ENCODE data around the gene DAGLB. TPM values are rescaled to one million over a fixed set of nuclear protein-coding genes. Genes with fewer than 3 reads are reported as not detected.

DAGLB gene
- total and polyA plus RNA-seq, 2 of the 8 experiments (the other 6 are each of a cell fraction or from before 2014, with no cell fraction given): 27.0 to 39.6 TPM

DNA sequence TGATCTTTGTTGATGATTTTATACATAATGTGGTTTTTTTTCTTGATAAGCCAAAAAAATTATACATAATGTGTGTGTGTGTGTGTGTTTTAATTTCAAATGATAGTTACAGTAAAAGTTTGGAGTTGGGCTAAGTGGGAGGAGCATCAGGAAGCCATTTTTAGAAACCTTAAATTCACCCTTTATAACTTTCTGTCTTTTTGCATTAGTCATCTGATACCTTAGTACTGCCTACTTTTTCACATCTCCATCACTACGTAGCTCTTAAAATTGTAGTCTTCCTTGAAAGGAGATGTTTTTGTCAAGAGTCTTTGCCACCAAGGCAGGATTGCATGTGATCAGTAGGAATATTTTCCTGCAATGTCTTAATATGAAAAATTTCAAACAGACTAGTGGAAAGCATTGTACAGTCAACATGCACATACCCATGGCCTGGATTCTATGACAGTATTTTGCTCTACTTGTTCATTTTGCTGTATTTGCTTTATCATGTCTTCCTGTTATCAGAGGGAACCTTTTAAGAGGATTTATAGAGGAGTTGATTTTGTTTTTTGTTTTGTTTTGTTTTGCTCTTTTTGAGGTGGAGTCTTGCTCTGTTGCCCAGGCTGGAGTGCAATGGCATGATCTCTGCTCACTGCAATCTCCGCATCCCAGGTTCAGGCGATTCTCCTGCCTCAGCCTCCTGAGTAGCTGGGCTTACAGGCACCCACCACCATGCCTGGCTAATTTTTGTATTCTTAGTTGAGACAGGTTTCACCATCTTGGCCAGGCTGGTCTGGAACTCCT, 67.3 kb downstream of the DAGLB start:
- ChIA-PET POLR2A (ENCODE audit: partially characterized antibody) (interaction anchor here (1.0 to 1.6 kb wide), 3 partner anchors 19 to 62 kb away, joined by 3 read pairs; no protein-coding TSS in a partner anchor), CTCF (ENCODE audit: partially characterized antibody) (interaction anchor here (0.6 to 0.9 kb wide), 3 partner anchors 49 to 114 kb away, joined by 3 to 5 read pairs (median 3); no protein-coding TSS in a partner anchor)
- Histone ChIP-seq H3K27ac (ENCODE audit: low read depth, low read length) (no peak overlapping the region), H3K27me3 (replicated peaks in 1 of 4; ENCODE audit: control insufficient read depth in 3 of 4, extremely low read depth in 1 of 4, insufficient read depth in 3 of 4, low read length in 3 of 4) (no peaks in the 10 kb centered on the region), H2AK5ac (ENCODE audit: low read depth, low read length) (no peak overlapping the region), H3K4ac (replicated peaks; ENCODE audit: insufficient read length, low read depth, low read length) (no peak overlapping the region), H3K79me1 (ENCODE audit: low read depth, low read length) (peaks cover 5% of the 10 kb centered on the region; the same call in 1 of the 2 replicates), H4K5ac (ENCODE audit: insufficient read length, low read depth, low read length) (no peak overlapping the region), H2BK5ac (ENCODE audit: low read depth, low read length) (no peak overlapping the region), H3K23me2 (ENCODE audit: low read depth, low read length) (peaks cover 4% of the 10 kb centered on the region), H2AFZ (ENCODE audit: low read length) (no peak overlapping the region), H4K8ac (ENCODE audit: extremely low read depth, insufficient read depth, low read length) (no peak overlapping the region), H2BK15ac (ENCODE audit: low read length) (no peak overlapping the region), H3K9me3 (ENCODE audit: insufficient read depth in 2 of 2, low read depth in 1 of 2, low read length in 1 of 2) (no peaks in the 10 kb centered on the region), H2BK20ac (ENCODE audit: low read length) (no peak overlapping the region), H3K79me2 (ENCODE audit: control insufficient read depth in 1 of 2, insufficient read depth in 2 of 2, low read length in 2 of 2) (peaks cover 79 to 100% of the 10 kb centered on the region in 2 experiments), H4K20me1 (replicated peaks in 1 of 2; ENCODE audit: control insufficient read depth in 1 of 2, insufficient read depth in 2 of 2, low read length in 2 of 2) (peaks cover 31 to 40% of the 10 kb centered on the region in 2 experiments), H3K4me1 (replicated peaks in 1 of 4; ENCODE audit: control insufficient read depth in 3 of 4, insufficient read depth in 4 of 4, low read length in 3 of 4) (peaks cover 0 to 18% (median 9%) of the 10 kb centered on the region in 4 experiments), H3K4me3 (ENCODE audit: extremely low read depth in 1 of 4, insufficient read depth in 2 of 4, low read depth in 3 of 4, low read length in 4 of 4) (no peak overlapping the region), H3K9ac (replicated peaks in 1 of 4; ENCODE audit: extremely low read depth in 1 of 4, low read depth in 3 of 4, low read length in 3 of 4) (no peak overlapping the region), H4K91ac (replicated peaks; ENCODE audit: insufficient read length, low read length) (no peak overlapping the region), H2BK120ac (replicated peaks; ENCODE audit: low read depth, low read length) (no peak overlapping the region), H3K36me3 (ENCODE audit: control insufficient read depth in 2 of 4, insufficient read depth in 4 of 4, low read length in 3 of 4) (peaks cover 0 to 5% (median 0%) of the 10 kb centered on the region in 4 experiments; a peak in 2 of 8 replicates), H3K56ac (replicated peaks; ENCODE audit: insufficient read length, low read depth, low read length) (no peak overlapping the region), H3K18ac (ENCODE audit: extremely low read depth, low read length) (no peak overlapping the region), H3K4me2 (ENCODE audit: insufficient read depth in 1 of 2, low read depth in 2 of 2, low read length in 2 of 2) (no peak overlapping the region), H2BK12ac (ENCODE audit: low read depth, low read length) (no peak overlapping the region), H3K23ac (ENCODE audit: insufficient read length) (no peak overlapping the region), H3K14ac (ENCODE audit: insufficient read length) (no peak overlapping the region)
- WGBS, 2 experiments (ENCODE audit: extremely low coverage in 1 of 2, insufficient coverage in 1 of 2, insufficient read length in 1 of 2, insufficient replicate concordance in 2 of 2, low coverage in 1 of 2, low lambda C conversion rate in 2 of 2, missing lambda C conversion rate in 1 of 2): 98% methylated on average over 3 of the region's 3 CpGs; no CpG with 5 or more reads in 1 of the 2 experiments
- DNase-seq (ENCODE audit: low read depth in 1 of 2, low spot score in 2 of 2) (no peak), FAIRE-seq (no peak)
- TF ChIP-seq SIRT6 (IDR thresholded peaks at IDR 0.05; ENCODE audit: low read length) (no peak), KDM5A (IDR thresholded peaks at IDR 0.05; ENCODE audit: low read length) (no peak), PHF8 (conservative IDR thresholded peaks at IDR 0.05; ENCODE audit: low read depth, low read length) (no peak), CHD2 (IDR thresholded peaks at IDR 0.05; ENCODE audit: low read length) (no peak)
